ENCODE measurements around the gene GHR. TPM values are rescaled to one million over a fixed set of nuclear protein-coding genes. Genes with fewer than 3 reads are reported as not detected.
A peak's percentile ranks its signal among the peaks of the same experiment; 100 is the strongest.
"Not testable (repeated sequence)": the region's sequence is repeated elsewhere in the genome, so short reads cannot be mapped to it uniquely, and the experiment has no call there.

GHR gene
- total RNA-seq, 1 experiment from 2014 or later, result not detected

DNA sequence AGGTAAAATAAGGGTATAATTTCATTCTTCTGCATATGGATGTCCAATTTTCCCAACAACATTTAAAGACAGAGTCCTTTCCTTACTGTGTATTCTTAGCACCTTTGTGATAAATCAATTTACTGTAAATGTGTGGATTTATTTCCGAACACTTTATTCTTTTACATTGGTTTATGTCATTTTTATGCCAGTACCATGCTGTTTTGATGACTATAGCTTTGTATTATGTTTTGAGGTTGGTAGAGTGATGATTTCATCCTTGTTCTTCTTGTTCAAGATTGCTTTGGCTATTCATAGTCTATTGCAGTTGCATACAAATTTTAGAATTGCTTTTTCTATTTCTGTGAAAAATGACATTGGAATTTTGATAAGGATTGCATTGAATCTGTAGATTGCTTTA lies 280.0 kb downstream of the GHR start:
- in situ Hi-C loops (cut with HindIII; ENCODE audit: low pct_unique_long_range_greater_than_20kb, low sequenced_read_pairs), result no loop called here
- no peak for DNase-seq (ENCODE audit: low read depth)

DNA sequence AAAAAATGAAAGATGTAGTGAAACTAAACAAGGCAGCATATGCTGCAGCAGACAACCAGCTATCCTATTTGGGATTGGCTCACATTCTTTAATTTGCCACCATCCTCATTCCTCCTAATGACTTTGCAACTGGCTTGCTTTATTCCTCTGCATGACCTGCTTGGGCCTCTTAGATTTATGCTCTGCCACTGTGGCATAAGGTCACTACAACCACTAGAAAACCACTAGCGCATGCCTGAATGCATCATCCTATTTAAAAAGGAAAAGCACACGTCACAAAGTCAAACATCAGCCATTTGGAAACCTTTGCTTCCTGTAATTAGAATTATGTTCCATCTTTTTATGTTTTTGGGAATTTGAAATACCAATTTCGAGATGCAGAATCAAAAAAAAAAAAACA lies 292.5 kb downstream of the GHR start:
- no peak for DNase-seq (ENCODE audit: low read depth)
- in situ Hi-C loops (cut with HindIII; ENCODE audit: low pct_unique_long_range_greater_than_20kb, low sequenced_read_pairs), result no loop called here

DNA sequence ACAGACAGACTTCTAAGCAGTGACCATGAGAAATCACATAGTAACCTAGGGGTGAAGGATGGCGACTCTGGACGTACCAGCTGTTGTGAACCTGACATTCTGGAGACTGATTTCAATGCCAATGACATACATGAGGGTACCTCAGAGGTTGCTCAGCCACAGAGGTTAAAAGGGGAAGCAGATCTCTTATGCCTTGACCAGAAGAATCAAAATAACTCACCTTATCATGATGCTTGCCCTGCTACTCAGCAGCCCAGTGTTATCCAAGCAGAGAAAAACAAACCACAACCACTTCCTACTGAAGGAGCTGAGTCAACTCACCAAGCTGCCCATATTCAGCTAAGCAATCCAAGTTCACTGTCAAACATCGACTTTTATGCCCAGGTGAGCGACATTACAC lies 295.4 kb downstream of the GHR start:
- no peak for DNase-seq (ENCODE audit: low read depth)
- in situ Hi-C loops (cut with HindIII; ENCODE audit: low pct_unique_long_range_greater_than_20kb, low sequenced_read_pairs), result no loop called here

DNA sequence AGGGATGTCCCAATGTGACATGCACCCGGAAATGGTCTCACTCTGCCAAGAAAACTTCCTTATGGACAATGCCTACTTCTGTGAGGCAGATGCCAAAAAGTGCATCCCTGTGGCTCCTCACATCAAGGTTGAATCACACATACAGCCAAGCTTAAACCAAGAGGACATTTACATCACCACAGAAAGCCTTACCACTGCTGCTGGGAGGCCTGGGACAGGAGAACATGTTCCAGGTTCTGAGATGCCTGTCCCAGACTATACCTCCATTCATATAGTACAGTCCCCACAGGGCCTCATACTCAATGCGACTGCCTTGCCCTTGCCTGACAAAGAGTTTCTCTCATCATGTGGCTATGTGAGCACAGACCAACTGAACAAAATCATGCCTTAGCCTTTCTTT lies 295.8 kb downstream of the GHR start:
- DNase-seq (ENCODE audit: low read depth), result no peak
- in situ Hi-C loops (cut with HindIII; ENCODE audit: low pct_unique_long_range_greater_than_20kb, low sequenced_read_pairs), result no loop called here

DNA sequence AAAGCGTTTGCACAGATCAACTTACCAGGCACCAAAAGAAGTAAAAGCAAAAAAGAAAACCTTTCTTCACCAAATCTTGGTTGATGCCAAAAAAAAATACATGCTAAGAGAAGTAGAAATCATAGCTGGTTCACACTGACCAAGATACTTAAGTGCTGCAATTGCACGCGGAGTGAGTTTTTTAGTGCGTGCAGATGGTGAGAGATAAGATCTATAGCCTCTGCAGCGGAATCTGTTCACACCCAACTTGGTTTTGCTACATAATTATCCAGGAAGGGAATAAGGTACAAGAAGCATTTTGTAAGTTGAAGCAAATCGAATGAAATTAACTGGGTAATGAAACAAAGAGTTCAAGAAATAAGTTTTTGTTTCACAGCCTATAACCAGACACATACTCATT lies 297.0 kb downstream of the GHR start:
- DNase-seq (ENCODE audit: low read depth), result no peak

DNA sequence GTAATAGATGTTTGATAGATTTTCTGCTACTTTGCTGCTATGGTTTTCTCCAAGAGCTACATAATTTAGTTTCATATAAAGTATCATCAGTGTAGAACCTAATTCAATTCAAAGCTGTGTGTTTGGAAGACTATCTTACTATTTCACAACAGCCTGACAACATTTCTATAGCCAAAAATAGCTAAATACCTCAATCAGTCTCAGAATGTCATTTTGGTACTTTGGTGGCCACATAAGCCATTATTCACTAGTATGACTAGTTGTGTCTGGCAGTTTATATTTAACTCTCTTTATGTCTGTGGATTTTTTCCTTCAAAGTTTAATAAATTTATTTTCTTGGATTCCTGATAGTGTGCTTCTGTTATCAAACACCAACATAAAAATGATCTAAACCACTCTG lies 298.2 kb downstream of the GHR start:
- no peak for DNase-seq (ENCODE audit: low read depth)
- in situ Hi-C loops (cut with HindIII; ENCODE audit: low pct_unique_long_range_greater_than_20kb, low sequenced_read_pairs), result no loop called here

More for the DNA sequence above, 297.0 kb downstream of the GHR start:
- in situ Hi-C loops (cut with HindIII; ENCODE audit: low pct_unique_long_range_greater_than_20kb, low sequenced_read_pairs), result no loop called here

DNA sequence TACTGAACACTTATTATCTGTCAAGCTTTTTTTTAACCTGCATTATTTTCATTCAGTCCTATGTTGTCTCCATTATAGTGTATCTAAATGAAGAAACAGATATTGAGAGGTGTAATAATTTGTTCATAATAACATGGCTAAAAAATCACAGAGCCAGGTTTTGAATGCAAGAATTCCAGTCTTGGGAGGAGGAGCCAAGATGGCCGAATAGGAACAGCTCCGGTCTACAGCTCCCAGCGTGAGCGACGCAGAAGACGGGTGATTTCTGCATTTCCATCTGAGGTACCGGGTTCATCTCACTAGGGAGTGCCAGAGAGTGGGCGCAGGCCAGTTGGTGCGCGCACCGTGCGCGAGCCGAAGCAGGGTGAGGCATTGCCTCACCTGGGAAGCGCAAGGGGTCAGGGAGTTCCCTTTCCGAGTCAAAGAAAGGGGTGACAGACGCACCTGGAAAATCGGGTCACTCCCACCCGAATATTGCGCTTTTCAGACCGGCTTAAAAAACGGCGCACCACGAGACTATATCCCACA lies 311.4 kb downstream of the GHR start:
- in situ Hi-C loops (cut with HindIII; ENCODE audit: low pct_unique_long_range_greater_than_20kb, low sequenced_read_pairs); DNase-seq (ENCODE audit: low read depth): not testable (repeated sequence)

DNA sequence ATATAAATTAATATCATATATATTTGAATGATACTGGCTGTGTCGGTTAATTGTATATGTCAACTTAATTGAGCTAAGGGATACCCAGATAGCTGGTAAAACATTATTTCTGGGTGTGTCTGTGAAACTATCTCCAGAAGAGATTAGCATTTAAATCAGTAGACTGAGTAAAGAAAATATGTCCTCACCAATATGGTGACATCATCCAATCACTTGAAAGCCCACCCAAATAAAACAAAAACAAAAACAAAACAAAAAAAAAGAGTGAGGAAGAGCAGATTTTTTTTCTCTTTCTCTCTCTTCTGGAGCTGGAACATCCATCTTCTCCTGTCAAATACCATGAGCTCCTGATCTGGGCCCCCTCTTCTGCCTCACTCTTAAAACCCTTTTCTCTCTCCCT lies 317.7 kb downstream of the GHR start:
- no peak for DNase-seq (ENCODE audit: low read depth)
- in situ Hi-C loops (cut with HindIII; ENCODE audit: low pct_unique_long_range_greater_than_20kb, low sequenced_read_pairs), result no loop called here

DNA sequence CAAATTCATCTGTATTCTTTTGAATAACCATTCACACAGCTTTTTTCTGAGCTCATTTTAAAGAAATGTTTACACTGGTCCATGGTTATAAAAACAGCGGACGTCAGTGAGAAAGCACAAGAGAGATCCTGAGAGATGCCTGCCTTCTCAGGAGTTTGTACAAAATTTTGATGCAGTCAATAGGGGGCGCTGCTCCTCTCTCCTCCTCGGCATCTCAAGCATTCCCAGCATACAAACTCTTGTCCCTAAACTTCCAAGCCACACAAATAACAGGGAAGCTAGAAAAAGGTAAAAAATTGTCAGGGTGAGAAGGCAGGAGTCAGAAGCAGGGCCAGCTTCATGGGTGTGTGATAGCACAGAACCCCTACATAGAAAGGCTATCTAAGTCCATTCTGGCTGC lies 322.2 kb downstream of the GHR start:
- DNase-seq (ENCODE audit: low read depth), result no peak
- in situ Hi-C loops (cut with HindIII; ENCODE audit: low pct_unique_long_range_greater_than_20kb, low sequenced_read_pairs), result no loop called here

DNA sequence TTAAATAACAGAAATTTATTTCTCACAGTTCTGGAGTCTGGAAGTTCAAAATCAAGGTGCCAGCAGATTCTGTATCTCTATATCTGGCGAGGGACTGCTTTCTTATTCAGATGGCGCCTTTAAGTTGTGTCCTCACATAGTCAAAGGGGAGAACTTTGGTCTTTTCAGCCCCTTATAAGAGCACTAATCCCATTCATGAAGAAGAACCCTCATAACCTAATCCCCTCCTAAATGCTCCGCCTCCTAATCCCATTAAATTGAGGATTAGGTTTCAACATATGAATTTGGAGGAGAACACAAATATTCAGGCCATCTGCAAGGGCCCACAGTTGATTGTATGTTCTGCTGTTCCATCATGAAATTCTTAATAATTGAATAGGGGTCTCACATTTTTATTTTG lies 322.6 kb downstream of the GHR start:
- DNase-seq (ENCODE audit: low read depth), result no peak

DNA sequence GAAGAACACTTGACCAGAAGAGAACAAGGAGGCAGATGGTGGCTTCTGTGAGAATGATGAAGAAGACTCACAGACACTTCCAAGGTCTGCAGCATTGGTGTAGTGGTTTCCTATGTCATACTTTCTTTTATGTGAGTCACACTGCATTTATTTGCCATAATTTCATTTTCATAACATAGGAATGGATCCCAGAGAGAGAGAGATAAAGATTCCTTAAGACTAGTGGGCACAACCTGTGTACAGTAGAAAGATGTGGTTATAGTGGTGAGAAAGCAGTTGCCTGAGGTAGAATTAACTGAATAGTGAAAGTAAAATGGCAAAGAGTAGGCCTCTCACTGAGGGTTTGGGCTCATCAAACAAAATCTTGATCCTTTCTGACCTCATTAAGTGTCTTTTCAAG lies 325.8 kb downstream of the GHR start:
- DNase-seq (ENCODE audit: low read depth), result no peak
- in situ Hi-C loops (cut with HindIII; ENCODE audit: low pct_unique_long_range_greater_than_20kb, low sequenced_read_pairs), result no loop called here

More for the DNA sequence above, 322.6 kb downstream of the GHR start:
- in situ Hi-C loops (cut with HindIII; ENCODE audit: low pct_unique_long_range_greater_than_20kb, low sequenced_read_pairs), result no loop called here

DNA sequence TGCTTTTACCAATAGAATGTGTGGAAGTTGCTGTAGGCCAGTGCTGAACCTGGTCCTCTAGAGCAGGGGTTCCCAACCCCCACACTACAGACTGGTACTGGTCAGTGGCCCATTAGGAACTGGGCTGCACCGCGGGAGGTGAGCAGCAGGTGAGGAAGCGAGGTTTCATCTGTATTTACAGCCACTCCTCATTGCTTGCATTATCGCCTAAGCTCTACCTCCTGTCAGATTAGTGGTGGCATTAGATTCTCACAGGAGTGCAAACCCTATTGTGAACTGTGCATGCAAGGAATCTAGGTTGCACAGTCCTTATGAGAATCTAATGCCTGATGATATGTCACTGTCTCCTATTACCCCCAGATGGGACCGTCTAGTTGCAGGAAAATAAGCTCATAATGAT lies 327.3 kb downstream of the GHR start:
- DNase-seq (ENCODE audit: low read depth), result no peak
- in situ Hi-C loops (cut with HindIII; ENCODE audit: low pct_unique_long_range_greater_than_20kb, low sequenced_read_pairs), result no loop called here

DNA sequence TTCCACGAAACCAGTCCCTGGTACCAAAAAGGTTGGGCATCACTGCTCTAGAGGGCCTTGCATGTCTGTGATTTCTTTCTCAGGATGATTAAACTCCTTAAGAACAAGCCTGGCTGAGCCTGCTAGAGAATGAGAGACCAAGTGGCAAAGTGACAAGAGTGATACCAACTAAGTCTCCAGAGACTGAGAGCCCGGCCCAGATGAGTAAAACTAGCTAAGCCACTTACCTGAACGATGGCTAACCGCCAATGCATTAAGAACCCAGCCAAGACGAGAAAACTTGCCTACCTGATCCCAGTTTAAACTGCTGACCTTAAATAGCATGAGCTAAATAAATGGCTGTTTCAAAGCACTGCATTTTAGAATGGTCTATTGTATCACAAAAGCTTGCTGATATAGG lies 327.8 kb downstream of the GHR start:
- no peak for DNase-seq (ENCODE audit: low read depth)
- in situ Hi-C loops (cut with HindIII; ENCODE audit: low pct_unique_long_range_greater_than_20kb, low sequenced_read_pairs), result no loop called here

DNA sequence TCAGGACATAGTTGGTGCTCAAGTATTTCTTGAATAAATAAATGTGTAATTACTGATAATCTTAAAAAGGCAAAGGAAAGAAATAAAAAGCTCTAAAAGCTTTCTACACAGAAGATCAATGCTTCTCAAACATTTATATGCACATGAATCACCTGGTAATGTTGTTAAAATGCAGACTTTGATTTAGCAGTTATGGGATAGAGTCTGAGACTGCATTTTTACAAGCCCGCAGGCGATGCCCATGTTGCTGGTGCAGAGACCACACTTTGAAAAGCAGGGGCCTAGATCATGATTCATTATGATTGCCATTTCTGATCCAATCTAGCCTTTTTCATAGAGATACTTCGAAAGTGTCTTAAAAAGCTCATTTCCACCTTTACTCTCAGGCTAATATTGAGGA lies 329.9 kb downstream of the GHR start:
- DNase-seq (ENCODE audit: low read depth), result no peak
- in situ Hi-C loops (cut with HindIII; ENCODE audit: low pct_unique_long_range_greater_than_20kb, low sequenced_read_pairs), result no loop called here

DNA sequence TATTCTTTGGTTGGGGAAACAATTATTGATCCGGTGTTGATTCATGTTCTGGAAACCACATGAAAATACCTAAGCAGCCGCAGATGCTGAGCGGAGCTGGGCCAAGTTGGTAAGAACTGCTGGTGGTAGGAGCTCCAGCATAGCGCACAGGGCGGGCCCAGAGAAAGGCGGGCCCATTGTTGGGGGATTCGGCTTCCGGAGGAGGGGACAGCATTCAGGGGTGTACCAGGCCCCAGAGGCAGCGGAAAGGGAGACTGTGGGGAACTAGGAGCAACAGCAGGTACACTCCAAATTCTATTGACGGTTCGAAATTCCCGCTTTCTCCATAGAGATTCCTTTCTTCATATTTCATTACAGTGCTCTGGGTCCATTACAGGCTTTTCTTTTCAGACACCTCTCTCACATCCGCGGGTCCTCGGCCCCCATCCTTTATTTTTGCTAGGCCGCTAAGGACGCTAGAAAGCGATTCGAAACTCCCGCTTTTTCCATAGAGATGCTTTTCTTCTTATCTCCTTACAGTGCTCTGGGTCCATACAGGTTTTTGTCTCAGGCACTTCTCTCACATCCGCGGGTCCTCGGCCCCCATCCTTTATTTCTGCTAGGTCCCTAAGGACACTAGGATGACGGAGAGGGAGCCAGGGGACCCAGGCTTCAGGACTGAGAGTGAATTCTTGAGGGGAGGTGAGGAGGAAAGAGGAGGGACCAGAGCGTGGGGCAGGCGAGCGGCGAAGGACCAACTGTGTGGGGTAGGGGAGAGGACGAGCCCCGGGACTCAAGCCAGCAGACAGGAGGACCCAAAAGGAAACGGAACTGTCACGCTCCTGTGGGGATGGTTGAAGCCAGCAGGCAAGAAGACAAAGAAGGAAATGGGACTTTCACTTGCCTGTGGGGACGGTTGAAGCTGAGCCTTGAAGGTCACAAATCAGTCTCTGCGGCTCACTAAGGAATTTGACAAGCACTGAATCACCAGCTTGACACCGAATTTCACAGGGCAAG lies 333.7 kb downstream of the GHR start, which contains the start of gene CCDC152:
CCDC152 (plus strand) TSS at position 213 of the 996 bp plus-strand sequence. CDS start 2,304 bp downstream, outside the sequence.
- DNase-seq (ENCODE audit: low read depth), result no peak

DNA sequence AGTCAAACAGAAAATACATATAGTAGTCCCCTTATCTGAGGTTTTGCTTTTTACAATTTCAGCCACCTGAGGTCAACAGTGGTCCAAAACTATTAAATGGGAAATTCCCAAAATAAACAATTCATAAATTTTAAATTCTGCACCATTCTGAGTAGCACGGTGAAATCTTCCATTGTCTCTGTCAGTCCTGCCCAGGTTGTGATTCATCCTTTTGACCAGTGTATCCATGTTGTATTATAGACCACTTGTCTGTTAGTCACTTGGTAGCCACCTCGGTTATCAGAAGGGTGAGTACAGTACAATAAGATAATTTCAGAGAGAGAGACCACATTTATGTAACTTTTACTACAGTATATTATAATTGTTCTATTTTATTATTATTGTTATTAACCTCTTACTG lies 336.2 kb downstream of the GHR start:
- DNase-seq (ENCODE audit: low read depth), result no peak
- in situ Hi-C loops (cut with HindIII; ENCODE audit: low pct_unique_long_range_greater_than_20kb, low sequenced_read_pairs), result no loop called here

More for the DNA sequence above, 333.7 kb downstream of the GHR start, which contains the start of gene CCDC152:
- in situ Hi-C loops (cut with HindIII; ENCODE audit: low pct_unique_long_range_greater_than_20kb, low sequenced_read_pairs), result no loop called here

DNA sequence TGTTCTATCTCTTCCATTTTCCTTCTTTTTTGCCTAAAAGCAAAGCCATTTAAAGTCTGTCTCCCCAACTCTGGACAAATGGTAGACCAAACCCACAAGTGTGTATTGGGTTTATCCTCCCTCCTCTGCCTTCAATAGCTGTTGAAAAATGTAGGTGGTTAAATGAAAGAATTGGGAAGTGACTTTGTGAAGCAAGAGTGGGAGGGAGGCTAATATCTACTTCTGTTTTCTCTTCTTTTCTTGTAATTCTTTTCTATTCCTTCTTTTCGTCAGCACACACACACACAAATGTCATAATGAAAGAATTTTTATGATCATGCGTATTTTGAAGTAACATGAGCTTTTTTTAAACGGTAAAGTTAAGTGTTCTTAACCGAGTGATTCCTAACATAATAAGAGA lies 337.2 kb downstream of the GHR start:
- no peak for DNase-seq (ENCODE audit: low read depth)
- in situ Hi-C loops (cut with HindIII; ENCODE audit: low pct_unique_long_range_greater_than_20kb, low sequenced_read_pairs), result no loop called here

DNA sequence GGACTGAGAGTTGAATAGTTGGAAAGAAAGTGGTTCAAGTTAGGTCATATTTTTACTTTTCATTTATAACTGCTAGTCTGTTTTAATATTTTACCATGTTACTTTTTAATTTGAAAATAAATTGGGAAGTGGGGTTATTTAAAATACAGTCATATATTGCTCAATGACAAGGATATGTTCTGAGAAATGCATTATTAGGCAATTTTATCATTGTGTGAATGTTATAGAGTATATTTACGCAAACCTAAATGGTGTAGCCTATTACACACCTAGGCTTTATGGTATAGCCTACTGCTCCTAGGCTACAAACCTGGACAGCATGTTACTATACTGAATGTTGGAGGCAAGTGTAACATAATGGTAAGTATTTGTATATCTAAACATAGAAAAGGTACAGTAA lies 338.6 kb downstream of the GHR start:
- in situ Hi-C loops (cut with HindIII; ENCODE audit: low pct_unique_long_range_greater_than_20kb, low sequenced_read_pairs), result no loop called here
- DNase-seq (ENCODE audit: low read depth), result no peak

DNA sequence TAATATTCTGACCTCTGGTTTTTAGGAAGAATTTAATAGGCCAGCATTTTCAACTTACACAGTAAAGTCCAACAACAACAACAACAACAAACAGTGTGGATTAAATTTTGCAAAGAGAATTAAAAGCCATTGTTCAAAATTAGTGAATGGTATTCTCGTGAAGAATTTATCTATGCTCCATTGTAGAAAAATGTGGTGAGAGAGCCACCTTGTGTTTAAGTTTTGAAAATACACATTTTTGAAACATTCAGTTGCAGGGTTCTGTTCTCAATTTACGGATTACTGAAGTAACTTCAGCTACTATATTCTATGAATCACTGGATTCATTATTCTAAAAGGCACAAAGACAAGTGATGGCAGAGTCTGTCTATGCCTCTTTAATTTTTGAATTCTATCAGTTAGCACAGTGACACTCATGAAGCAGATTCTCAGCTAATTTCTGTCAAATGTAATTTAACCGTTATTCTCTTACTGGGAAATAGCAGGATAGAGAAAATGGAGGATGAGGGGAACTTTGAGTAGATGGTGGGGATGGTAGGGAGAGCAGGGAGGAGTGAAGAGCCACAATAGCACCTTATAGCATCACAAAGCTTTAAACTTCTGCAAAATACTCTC lies 344.4 kb downstream of the GHR start:
- DNase-seq (ENCODE audit: low read depth), result peak; percentile 6
- in situ Hi-C loops (cut with HindIII; ENCODE audit: low pct_unique_long_range_greater_than_20kb, low sequenced_read_pairs), result no loop called here
